K562 (cell line): ENCODE data around the gene MEGF10. TPM values are rescaled to one million over a fixed set of nuclear protein-coding genes. Genes with fewer than 3 reads are reported as not detected.

Source experiments
- ATAC-seq: fragments of 200-7000 bp; cut with Tn5 transposase; 3 replicates; pipeline ENCODE4 v1.9.1; 2020; ENCODE audit warnings: moderate library complexity
- BruUV-seq: library from RNA; stranded (reverse); fragments of 400-500 nt; replicated peaks from 2 replicates; lab custom pipeline; 2021; lab: Mats Ljungman, UMichigan
- CTCF ChIA-PET: fragments of 300-600 bp; formaldehyde crosslinking; extraction: SDS; loops from one replicate; lab custom pipeline; 2021; ENCODE audit warnings: low intra/inter-chr PET ratio; lab: Yijun Ruan, JAX
- POLR2A ChIA-PET: fragments of 300-600, 350-650 bp; sonication (Branson Sonifier 250); formaldehyde crosslinking; extraction: SDS; loops from one replicate; lab custom pipeline; 2021; ENCODE audit warnings: antibody characterized with exemption, inconsistent platforms; lab: Yijun Ruan, JAX
- DNase-seq, 4 experiments: peaks; one replicate each; pipeline versions ENCODE4 v3.0.0 to v3.0.0-alpha.2; 2011 to 2018; ENCODE audit warnings: low spot score in 3 of 4, mixed read lengths in 3 of 4; ENCODE audit errors: extremely low read depth in 1 of 4
- FAIRE-seq: peaks from 2 replicates; lab custom pipeline; 2011; peaks lifted over from hg19 to GRCh38; lab: Jason Lieb, UNC
- H2AFZ ChIP-seq: 2 replicates; pipeline ENCODE4 v1.6.0; 2011; ENCODE audit warnings: low read depth, low read length, control low read depth, inconsistent platforms
- H3K27ac ChIP-seq: fragments of 200-600 bp; 3 replicates; pipeline ENCODE4 v1.8.0; 2011; ENCODE audit warnings: low read depth, mild to moderate bottlenecking, control low read depth, inconsistent platforms, low read length, moderate library complexity, mixed read lengths; ENCODE audit errors: extremely low read depth
- H3K27me3 ChIP-seq, 2 experiments: fragments of 300-600 bp in 1 of 2; 2 replicates in 1 of 2; 3 replicates in 1 of 2; pipeline versions ENCODE4 v1.6.0 to v1.8.0; 2011; ENCODE audit warnings: inconsistent platforms in 2 of 2, low read length in 2 of 2, mild to moderate bottlenecking in 1 of 2, mixed read lengths in 1 of 2, moderate library complexity in 1 of 2; ENCODE audit not compliant: control insufficient read depth in 2 of 2, insufficient read depth in 2 of 2
- H3K36me3 ChIP-seq: fragments of 300-600 bp; 3 replicates; pipeline ENCODE4 v1.8.0; 2011; ENCODE audit warnings: mild to moderate bottlenecking, low read length, inconsistent platforms; ENCODE audit not compliant: control insufficient read depth, insufficient read depth
- H3K4me1 ChIP-seq, 2 experiments: fragments of 200-600 bp in 1 of 2; replicated peaks in 1 of 2; 2 replicates in 1 of 2; 3 replicates in 1 of 2; pipeline versions ENCODE4 v1.5.1 to v1.8.0; 2011; ENCODE audit warnings: inconsistent platforms in 2 of 2, low read length in 2 of 2, mild to moderate bottlenecking in 1 of 2, mixed read lengths in 1 of 2, moderate library complexity in 1 of 2; ENCODE audit not compliant: control insufficient read depth in 2 of 2, insufficient read depth in 2 of 2
- H3K4me2 ChIP-seq: 2 replicates; pipeline ENCODE4 v1.6.1; 2011; ENCODE audit warnings: low read length, control low read depth, inconsistent platforms, mixed read lengths; ENCODE audit not compliant: insufficient read depth
- H3K4me3 ChIP-seq: fragments of 200-600 bp; sonication (generic), shearing (Covaris generic); 2 replicates; pipeline ENCODE4 v1.5.1; 2016; ENCODE audit warnings: control low read depth, inconsistent platforms
- H3K79me2 ChIP-seq: fragments of 200-600 bp; 3 replicates; pipeline ENCODE4 v1.8.0; 2011; ENCODE audit warnings: low read length, inconsistent platforms; ENCODE audit not compliant: control insufficient read depth, insufficient read depth
- H3K9ac ChIP-seq, 2 experiments: 2 replicates each; pipeline versions ENCODE4 v1.6.0 to v1.6.1; 2011; ENCODE audit warnings: low read depth in 2 of 2, low read length in 2 of 2, control low read depth in 1 of 2, inconsistent platforms in 1 of 2, mild to moderate bottlenecking in 1 of 2, mixed read lengths in 1 of 2; ENCODE audit not compliant: insufficient read depth in 1 of 2
- H3K9me1 ChIP-seq: one replicate; pipeline ENCODE4 v1.6.0; 2011; ENCODE audit warnings: inconsistent platforms, mild to moderate bottlenecking, low read length, moderate library complexity; ENCODE audit not compliant: control insufficient read depth, insufficient read depth
- H3K9me3 ChIP-seq: replicated peaks from 2 replicates; pipeline ENCODE4 v1.5.1; 2011; ENCODE audit warnings: low read depth, low read length, inconsistent platforms; ENCODE audit not compliant: control insufficient read depth, insufficient read depth
- H4K20me1 ChIP-seq: replicated peaks from 2 replicates; pipeline ENCODE4 v1.6.1; 2011; ENCODE audit warnings: low read length, inconsistent platforms, mixed read lengths; ENCODE audit not compliant: control insufficient read depth, insufficient read depth
- BRD9 ChIP-seq: fragments of 450-650 bp; IDR thresholded peaks from 2 replicates; pipeline ENCODE4 v1.6.1; 2018; ENCODE audit warnings: low read depth; ENCODE audit not compliant: partially characterized antibody
- FOXJ2 ChIP-seq: fragments of 200-800 bp; sonication (Bioruptor generic); IDR thresholded peaks from 2 replicates; pipeline ENCODE4 v1.6.1; 2016; ENCODE audit warnings: missing genetic modification characterization, missing compliant biosample characterization
- PHTF2 ChIP-seq: fragments of 250-450 bp; sonication (Bioruptor Pico); IDR thresholded peaks from 2 replicates; pipeline ENCODE4 v1.5.0; 2021; ENCODE audit warnings: mild to moderate bottlenecking
- TRIM25 ChIP-seq: fragments of 450-650 bp; IDR thresholded peaks from 2 replicates; pipeline ENCODE4 v1.7.0; 2016; ENCODE audit warnings: borderline replicate concordance
- ZFX ChIP-seq: sonication (generic); formaldehyde crosslinking; IDR thresholded peaks from 2 replicates; pipeline ENCODE4 v1.8.0; 2022; ENCODE audit warnings: mild to moderate bottlenecking, missing genetic modification reagents, moderate library complexity
- ZNF311 ChIP-seq: fragments of 250-450 bp; sonication (Bioruptor Pico); IDR thresholded peaks from 2 replicates; pipeline ENCODE4 v1.4.0; 2020; ENCODE audit warnings: mild to moderate bottlenecking, moderate library complexity
- WGBS: fragments of 100-300 bp; shearing (Covaris generic); methylation state at CpG from one replicate; pipeline ENCODE4 v1.1.6; 2016; ENCODE audit warnings: low coverage, mixed read lengths; ENCODE audit not compliant: insufficient coverage; ENCODE audit errors: missing lambda C conversion rate; 5-methylcytosine and 5-hydroxymethylcytosine counted together
- in situ Hi-C: fragments of 300-500 bp; cut with MboI; formaldehyde crosslinking; loops from 4 replicates; pipeline ENCODE4 v1.15.0; 2018; ENCODE audit warnings: inconsistent platforms, mixed read lengths
- intact Hi-C: fragments of 100-400 bp; cut with micrococcal nuclease; formaldehyde crosslinking; loops from 2 replicates; pipeline ENCODE4 v1.14.2; 2022
- polyA plus RNA-seq, 8 experiments: library from polyadenylated mRNA; depleted of rRNA in 4 of 8; stranded (reverse) in 5 of 8; unstranded in 3 of 8; fragments of >200 nt; fragmentation: Nextera tagmentation in 2 of 8; fragmentation: Illumina TruSeq in 1 of 8; extraction: Ambion mirVana in 2 of 8; extraction: Trizol in 1 of 8; gene quantifications; 2 replicates each; pipeline versions ENCODE4 v1.2.1 to v1.2.3, GENCODE V29; 2011 to 2014; ENCODE audit warnings: inconsistent platforms in 1 of 8, missing spikeins in 1 of 8
- total RNA-seq, 7 experiments: library from RNA; depleted of rRNA in 6 of 7; stranded (reverse); fragments of >200 nt in 6 of 7; fragmentation: Illumina TruSeq in 2 of 7; extraction: Trizol in 2 of 7; gene quantifications; 2 replicates each; pipeline versions ENCODE4 v1.2.1 to v1.2.3, GENCODE V29; 2011 to 2021; ENCODE audit warnings: low replicate concordance in 1 of 7

Gene MEGF10
- total and polyA plus RNA-seq, 9 of the 15 experiments (the other 6 are each of a cell fraction or from before 2014, with no cell fraction given) = 0.07 TPM; not detected in 8

DNA sequence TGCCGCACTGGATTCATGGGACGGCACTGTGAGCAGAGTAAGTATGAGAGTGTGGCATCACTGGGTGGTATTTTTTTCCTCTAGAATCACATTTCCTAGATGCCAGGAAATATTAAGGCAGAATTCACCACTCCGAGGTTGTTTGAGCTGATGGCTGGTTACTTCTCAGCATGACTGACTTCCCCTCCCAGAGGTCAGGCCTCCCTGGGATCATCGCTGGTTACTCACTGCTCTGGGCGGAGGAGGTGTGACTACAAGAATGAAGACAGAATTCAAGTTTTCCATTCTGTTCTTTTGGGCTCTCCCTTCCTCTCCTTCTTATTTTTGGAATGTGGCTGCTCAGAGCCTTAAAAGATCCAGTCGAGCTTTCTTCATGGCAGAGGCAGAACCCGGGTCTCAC, 150.2 kb downstream of the MEGF10 start:
- no peaks in the 10 kb centered on the region for H3K4me1 ChIP-seq
- H3K9me3 ChIP-seq = no peaks in the 10 kb centered on the region
- no peaks in the 10 kb centered on the region for H3K79me2 ChIP-seq
- H3K9me1 ChIP-seq = no peaks in the 10 kb centered on the region
- TF ChIP-seq BRD9 = no peak
- TF ChIP-seq FOXJ2 (tag) = no peak
- no peak for TF ChIP-seq ZNF311 (CRISPR knock-in tag)
- TF ChIP-seq TRIM25 = no peak
- no peak for TF ChIP-seq PHTF2 (CRISPR knock-in tag)
- no peak for TF ChIP-seq ZFX (CRISPR knock-in tag)
- no peak overlapping the region for H3K4me3 ChIP-seq
- H3K9ac ChIP-seq = no peak overlapping the region
- peaks cover 3 to 6% of the 10 kb centered on the region in 2 experiments; a peak in 2 of 5 replicates for H3K27me3 ChIP-seq
- DNase-seq (no peak), ATAC-seq (no peak), FAIRE-seq (no peak)
- ChIA-PET CTCF (no interaction called here), POLR2A (no interaction called here)
- no peaks in the 10 kb centered on the region for H3K36me3 ChIP-seq
- no TSS peak for BruUV-seq
- H3K4me2 ChIP-seq = no peak overlapping the region
- WGBS = 0% methylated on average over 6 of the region's 7 CpGs
- in situ Hi-C loops (no loop called here), intact Hi-C loops (loop anchor here (5.0 kb wide), 1 partner anchor 149 kb away; the partner anchor contains the start of gene MEGF10)
- no peak overlapping the region for H3K27ac ChIP-seq
- no peak overlapping the region for H2AFZ ChIP-seq
- no peaks in the 10 kb centered on the region; the same call in 1 of the 2 replicates for H4K20me1 ChIP-seq
